ENCODE results near the gene MRPS27.

Gene MRPS27

GRCh38 chr5:72290356-72291133 is 29.5 kb downstream of the MRPS27 start:
- no peak for DNase-seq (ENCODE audit: low read depth)

DNA sequence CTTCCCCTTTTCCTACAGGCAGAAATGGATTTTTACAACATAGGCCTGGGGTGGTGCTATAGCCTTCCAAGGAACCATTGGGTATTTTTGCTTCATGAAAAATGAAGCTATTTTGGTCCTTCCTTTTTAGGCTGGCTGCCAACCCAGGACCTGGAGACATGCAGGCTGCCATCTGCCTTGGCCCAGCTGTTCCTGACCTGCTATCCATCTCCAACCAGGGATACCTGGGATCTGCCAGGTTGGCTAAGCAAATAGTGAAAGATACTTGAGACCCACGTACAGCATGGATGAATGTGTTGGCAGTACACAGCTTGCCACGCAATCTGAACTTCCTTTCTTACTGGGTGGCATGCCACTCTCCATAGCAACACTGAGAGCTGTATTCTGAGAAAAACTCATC is 31.1 kb downstream of the MRPS27 start:
- DNase-seq (ENCODE audit: low read depth): no peak

DNA sequence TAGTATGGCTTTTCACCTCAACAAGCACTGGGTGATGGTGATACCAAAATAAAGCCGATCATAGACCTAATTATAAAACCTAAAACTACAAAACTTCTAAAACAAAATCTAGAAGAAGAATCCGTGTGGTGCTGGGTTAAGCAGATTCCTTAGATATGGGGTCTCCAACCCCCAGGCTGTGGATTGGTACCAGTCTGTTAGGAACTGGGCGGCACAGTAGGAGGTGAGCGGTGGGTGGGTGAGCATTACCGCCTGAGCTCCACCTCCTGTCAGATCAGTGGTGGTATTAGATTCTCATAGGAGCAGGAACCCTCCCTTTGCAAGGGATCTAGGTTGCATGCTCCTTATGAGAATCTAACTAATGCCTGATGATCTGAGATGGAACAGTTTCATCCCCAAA is 33.2 kb downstream of the MRPS27 start:
- no peak for DNase-seq (ENCODE audit: low read depth)

- DNase-seq (ENCODE audit: low read depth): no peak
These were observed 34.6 kb downstream of the MRPS27 start for GRCh38 chr5:72285424-72285821.

DNA sequence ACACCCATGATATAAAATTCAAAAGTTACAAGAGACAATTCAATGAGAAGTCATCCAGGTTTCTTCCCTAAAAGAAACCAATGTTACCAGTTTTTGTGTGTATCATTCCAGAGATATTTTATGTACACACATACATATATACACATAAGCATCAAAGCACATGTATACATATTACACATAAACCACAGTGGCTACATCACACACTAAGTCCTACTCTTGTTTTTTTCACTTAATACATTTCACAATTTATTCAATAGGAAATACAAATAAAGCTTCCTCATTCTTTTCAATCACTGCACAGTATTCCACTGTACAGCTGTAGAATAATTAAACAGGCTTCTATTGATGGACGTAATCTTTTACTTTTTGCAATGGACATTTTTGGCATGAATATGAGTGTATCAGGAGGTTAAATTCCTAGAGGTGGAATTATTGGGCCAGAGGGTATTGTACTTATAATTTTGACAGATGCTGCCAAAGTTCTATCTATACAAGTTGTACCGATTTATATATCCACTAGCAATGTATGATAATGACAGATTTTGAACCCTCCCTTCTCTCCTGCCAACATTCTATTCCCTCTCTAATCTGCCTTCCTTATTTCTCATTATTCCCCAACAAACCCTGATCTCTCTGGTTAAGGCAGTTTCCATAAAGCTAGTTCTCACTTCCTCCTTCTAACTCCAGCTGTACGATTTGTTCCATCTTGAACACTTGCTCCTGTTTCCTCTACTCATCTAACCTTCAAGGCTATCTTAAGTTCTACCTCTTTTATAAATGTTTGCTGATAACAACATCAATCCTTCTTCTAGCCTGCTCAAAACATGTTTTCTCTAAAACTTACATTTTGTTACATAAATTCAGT is 35.2 kb downstream of the MRPS27 start:
- DNase-seq (ENCODE audit: low read depth): no peak

- DNase-seq (ENCODE audit: low read depth): no peak
These were observed 36.7 kb downstream of the MRPS27 start for GRCh38 chr5:72283358-72283757.

GRCh38 chr5:72282878-72283277 is 37.2 kb downstream of the MRPS27 start:
- no peak for DNase-seq (ENCODE audit: low read depth)

DNA sequence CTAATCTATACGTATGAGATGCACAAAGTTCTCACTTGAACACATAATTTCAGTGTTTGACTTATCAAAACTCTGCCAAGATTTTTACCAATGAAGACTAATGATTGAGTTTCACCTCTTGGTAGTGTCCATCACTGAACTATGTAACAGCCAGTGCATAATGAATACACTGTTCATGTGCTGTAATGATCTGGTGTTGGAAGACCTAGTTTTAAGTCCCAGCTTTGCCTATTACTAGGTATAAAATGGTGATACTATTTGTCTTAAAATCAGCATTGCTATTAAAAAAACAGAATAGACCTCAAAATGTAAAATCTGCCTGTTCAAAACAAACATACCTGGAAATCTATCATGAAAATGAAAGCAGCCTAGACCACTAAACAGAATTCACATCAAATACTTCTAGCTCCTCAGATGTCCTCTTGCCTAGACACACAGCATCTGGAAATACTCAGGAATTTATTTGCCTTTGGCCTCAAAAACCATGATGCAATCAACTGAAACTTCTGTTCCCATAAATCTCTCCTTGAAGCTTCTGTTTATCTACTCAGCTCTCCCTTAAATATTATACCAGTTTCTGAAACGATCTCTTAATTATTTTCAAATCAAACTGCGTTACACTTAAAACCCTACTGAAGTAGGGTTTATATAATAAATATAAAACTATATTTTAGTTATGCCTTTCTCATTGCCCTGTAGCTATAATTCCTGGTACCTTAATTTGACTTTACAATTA is 38.1 kb downstream of the MRPS27 start:
- no peak for DNase-seq (ENCODE audit: low read depth)

GRCh38 chr5:72281430-72281763 is 38.6 kb downstream of the MRPS27 start:
- DNase-seq (ENCODE audit: low read depth): no peak

- no peak for DNase-seq (ENCODE audit: low read depth)
These were observed 39.4 kb downstream of the MRPS27 start for GRCh38 chr5:72280581-72281069.

- DNase-seq (ENCODE audit: low read depth): no peak
These were observed 43.8 kb downstream of the MRPS27 start for GRCh38 chr5:72276219-72276752.

GRCh38 chr5:72273547-72273946 is 46.5 kb downstream of the MRPS27 start:
- no peak for DNase-seq (ENCODE audit: low read depth)

DNA sequence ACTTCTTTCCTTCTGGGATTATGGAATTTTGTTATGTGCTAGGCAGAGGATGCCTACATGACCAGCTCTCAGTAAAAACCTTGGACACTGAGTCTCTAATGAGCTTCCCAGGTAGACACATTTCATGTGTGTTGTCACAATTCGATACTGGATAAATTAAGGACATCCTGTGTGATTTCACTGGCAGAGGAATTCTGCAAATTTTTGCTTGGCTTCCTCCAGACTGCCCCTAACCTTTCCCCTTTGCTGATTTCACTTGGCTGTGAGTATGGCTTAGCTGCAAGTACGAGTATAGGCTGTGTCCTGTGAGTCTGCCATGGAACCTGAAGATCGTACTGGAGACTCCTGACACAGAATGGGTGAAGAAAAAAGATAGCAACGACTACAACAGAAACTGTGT is 47.6 kb downstream of the MRPS27 start:
- no peak for DNase-seq (ENCODE audit: low read depth)

GRCh38 chr5:72271702-72272101 is 48.3 kb downstream of the MRPS27 start:
- DNase-seq (ENCODE audit: low read depth): no peak

DNA sequence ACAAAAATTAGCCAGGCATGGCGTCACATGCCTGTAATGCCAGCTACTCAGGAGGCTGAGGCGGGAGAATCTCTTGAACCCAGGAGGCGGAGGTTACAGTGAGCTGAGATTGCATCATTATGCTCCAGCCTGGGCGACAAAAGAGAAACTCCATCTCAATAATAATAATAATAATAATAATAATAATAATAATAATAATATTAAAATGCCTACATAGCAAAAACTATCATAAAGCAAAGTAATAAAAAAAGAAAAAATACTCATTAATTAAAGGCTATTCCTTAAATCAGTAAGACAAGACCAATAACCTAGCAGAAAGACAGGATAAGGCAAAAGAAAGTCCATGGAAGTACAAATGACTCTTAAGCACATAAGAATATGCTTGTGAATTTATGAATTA is 50.0 kb downstream of the MRPS27 start:
- DNase-seq (ENCODE audit: low read depth): no peak

GRCh38 chr5:72269411-72269780 is 50.6 kb downstream of the MRPS27 start:
- no peak for DNase-seq (ENCODE audit: low read depth)

- DNase-seq (ENCODE audit: low read depth): no peak
These were observed 51.2 kb downstream of the MRPS27 start for GRCh38 chr5:72268753-72269410.

DNA sequence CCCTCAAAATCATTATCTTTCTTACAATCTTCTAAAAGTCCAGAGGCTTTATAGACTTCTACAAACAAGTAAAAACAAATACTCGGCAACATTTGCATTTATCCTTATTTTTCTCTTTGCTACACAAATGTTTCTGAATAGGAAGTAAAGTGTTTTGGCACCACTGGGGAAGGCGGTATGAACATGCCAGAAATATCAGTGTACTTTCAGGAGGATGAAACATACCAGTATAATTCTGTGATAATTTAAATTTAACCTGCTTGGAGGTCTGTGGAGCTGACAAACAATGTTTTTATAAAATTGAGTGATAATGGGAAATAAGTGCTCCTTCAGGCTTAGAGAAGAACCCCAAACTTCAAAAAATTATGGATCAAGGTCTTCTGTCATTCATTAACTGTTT is 51.8 kb downstream of the MRPS27 start:
- DNase-seq (ENCODE audit: low read depth): no peak

DNA sequence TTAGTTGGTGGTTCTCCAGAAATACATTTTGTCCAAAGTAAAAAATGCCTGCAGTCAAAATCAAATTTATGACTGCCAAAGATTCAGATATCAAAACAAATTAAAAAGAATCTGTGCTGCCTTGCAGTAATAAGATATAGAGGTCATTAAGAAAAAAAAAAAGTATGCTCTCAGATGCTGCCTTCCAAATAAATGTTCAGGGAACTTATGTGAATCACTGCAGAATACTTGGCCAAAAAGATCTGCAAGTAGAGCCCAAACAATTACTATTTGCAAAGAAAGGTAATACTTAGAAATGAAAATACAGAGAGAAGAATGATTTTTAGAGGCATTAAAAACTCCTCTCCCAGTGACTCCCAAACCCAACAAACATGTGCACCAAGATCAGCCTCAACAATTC is 52.4 kb downstream of the MRPS27 start:
- no peak for DNase-seq (ENCODE audit: low read depth)

DNA sequence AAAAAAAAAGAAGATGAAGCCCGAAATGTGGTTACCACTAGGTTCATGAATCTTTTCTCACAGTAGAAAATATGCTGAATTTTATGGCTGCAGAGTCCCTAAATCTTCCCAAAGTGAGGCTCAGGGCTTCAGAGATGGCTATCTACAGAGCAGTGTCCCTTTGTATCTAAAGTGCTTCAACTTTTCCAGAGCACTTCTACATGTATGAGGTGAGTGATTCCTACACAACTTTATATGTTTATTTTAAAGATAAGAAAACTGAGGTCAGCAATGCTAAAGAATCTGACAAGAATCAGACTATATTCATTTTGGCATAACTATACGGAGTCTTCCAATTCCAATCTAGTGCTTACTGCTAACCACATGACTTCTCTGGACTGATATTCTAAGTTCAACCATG is 53.2 kb downstream of the MRPS27 start:
- no peak for DNase-seq (ENCODE audit: low read depth)

- no peak for DNase-seq (ENCODE audit: low read depth)
These were observed 54.8 kb downstream of the MRPS27 start for GRCh38 chr5:72265032-72265877.
